ENCODE results near the gene SFN.
"Not testable (repeated sequence)": the region's sequence is repeated elsewhere in the genome, so short reads cannot be mapped to it uniquely, and the experiment has no call there.

Gene SFN

DNA sequence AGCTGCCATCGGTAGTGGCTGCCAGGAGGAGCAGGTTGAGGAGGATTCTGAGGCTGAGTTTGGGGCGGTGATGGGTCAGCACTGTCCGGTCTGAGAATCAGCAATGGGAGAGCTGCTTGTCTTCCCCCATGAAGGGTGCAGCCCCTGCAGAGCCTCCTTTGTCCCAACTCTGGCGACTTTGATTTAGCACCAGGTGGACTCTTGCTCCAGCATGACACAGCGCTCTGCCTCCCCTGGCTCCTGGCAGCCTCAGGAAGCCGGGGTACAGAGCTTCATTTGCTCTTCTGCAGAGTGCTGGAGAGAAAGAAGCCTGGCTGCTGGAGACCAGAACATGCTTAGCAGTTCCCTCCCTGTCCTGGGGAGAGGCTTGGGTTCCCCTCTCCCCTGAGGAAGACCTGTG lies 23.2 kb upstream of the SFN start:
- no peak for DNase-seq

DNA sequence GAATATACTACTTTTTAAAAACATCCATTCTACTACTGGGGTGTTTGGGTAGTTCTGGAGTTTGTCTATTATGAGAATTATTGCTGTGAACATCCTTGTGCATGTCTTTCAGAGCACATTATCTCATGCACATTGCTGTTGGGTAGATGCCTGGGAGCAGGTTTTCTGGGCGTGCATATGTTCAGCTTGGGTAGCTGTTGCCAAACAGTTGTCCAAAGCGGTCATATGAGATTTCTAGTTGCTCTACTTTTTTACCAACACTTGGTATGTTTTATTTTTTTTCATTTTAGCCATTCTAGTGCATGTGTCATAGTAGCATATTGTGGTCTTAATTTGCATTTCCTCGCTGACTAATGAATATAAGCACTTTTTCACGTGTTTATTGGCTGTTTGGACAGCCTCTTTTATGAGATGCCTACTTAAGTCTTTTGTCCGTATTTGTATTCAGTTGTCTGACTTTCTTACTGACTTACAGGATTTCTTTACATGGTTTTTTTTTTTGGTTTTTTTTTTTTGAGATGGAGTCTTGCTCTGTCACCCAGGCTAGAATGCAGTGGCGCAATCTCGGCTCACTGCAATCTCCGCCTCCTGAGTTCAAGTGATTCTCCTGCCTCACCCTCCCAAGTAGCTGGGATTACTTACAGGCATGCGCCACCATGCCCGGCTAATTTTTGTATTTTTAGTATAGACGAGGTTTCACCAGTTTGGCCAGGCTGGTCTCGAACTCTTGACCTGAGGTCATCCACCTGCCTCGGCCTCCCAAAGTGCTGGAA lies 18.3 kb upstream of the SFN start:
- no peak for DNase-seq

DNA sequence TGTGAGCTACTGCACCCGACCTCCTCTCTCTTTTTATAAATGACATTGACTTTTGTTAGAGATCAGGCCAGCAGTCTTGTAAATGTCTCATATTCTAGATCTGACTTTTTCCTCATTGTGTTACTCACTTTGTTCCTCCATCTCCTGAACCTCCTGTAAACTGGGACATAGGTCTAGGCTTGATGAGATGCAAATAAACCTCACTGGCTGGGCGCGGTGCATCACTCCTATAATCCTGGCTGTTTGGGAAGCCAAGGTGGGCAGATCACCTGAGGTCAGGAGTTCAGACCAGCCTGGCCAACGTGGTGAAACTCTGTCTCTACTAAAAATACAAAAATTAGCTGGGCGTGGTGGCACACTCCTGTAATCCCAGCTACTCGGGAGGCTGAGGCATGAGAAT lies 15.1 kb upstream of the SFN start:
- not testable (repeated sequence) for DNase-seq

DNA sequence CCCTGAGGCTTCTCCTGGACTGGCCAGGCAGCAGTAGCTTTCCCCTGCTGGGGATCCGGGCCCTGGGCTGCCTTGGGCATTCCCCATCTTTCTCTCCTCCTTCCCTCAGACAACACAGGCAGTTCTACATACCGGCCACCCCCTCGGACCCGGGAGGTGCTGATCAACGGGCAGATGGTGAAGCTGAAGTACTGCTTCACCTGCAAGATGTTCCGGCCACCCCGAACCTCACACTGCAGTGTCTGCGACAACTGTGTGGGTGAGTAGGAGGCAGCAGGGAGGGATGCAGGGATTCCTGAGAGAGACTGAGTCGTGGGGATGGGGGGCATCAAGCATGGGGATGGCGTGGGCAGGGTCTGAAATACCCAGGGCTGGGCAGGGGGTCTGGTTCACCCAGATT lies 14.4 kb upstream of the SFN start:
- DNase-seq: no peak

DNA sequence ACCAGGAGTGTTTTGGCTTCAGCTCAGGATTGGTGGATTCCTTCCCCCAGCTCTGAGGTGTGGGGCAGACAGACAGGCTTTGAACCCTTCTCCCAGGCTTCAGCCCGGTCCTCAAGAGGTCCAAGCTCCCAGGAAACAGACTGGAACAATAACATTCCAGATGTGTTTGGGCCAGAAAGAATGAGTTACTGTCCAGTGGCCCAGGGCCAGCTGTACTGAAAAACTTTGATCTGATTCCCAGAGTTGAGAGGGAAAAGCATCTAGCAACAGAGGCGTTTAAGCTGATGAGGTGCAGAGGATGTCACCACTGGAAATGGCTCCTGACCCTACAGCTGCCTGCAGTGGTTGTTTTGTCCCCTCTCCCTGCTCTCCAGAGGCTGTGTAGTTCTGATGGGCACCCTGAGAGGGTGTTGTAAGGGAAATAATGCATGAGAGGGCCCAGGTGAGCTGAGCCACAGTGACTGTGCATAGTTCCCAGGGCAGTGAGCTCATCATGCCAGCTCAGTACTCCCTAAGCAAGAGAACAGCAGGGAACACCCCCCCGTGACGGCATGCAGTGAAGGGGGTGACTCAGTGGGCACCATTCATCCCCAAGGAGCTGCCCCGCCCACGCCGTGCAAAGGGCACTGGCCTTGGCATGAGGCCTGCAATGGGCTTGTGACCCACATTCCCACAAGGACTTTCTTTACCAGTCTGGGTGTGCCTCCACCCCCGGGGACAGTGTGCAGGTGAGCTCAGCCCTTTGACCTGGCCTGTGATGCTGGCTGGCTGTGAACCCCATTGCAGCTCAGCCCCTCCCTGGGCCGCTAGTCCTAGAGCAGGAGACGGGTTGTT lies 13.8 kb upstream of the SFN start:
- DNase-seq: no peak

DNA sequence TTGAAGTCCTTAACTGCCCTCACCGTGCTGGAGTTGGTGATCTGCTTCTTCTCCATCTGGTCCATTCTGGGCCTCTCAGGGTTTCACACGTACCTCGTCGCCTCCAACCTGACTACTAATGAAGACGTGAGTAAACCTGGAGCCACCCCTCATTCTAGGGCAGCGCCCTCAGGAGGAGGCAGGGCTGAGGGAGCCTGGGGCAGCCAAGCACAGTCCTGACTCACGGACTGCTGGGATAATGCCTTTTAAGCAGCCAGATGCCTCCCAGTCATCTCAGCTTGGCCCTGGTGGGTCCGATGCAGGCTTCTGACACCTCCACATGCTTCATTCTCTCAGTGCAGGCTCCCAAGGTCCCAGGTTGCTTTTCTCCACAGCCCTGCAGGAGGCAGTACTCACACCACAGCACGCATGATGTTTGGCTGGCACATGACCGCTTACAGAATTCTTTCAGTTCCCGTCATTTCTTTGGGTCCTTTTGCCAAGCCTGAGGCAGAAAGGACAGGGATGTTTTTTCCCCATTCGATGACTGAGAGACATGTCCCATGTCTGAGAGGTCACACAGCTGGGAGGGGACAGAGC lies 11.8 kb upstream of the SFN start:
- no peak for DNase-seq

DNA sequence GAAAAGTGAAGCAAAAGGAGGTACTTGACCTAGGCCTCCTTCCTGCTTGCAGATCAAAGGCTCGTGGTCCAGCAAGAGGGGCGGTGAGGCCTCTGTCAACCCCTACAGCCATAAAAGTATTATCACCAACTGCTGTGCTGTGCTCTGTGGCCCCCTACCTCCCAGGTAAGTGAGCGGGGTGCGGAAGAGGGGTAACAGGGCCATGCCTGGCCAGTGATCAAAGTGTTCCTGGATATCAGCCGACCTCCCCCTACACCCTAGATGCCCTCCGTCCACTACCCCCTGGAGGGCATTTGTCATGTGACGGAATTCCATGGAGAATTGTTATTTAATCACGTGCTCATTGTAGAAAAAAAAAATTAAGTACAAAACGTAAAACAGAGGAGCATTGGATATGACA lies 10.2 kb upstream of the SFN start:
- DNase-seq: no peak

DNA sequence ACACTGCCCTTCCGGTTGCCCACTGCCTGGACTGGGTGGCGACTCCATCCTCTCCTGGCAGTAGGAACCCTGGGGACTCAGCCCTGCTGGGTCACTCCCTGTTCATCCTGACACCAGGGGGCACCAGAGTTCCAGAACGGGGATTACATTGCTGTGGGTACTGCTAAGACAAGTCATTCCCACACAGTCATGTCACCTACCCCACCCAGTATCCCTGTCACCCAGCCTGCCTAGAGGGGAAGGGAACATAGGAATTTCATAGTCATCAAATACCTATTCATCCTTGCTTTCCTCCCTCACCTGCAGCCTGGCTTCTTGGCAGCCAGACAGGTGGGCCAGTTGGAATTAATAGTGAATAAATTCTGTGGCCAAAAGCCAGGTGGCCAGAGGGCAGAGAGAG lies 9.8 kb upstream of the SFN start:
- peak; percentile 76 for DNase-seq

DNA sequence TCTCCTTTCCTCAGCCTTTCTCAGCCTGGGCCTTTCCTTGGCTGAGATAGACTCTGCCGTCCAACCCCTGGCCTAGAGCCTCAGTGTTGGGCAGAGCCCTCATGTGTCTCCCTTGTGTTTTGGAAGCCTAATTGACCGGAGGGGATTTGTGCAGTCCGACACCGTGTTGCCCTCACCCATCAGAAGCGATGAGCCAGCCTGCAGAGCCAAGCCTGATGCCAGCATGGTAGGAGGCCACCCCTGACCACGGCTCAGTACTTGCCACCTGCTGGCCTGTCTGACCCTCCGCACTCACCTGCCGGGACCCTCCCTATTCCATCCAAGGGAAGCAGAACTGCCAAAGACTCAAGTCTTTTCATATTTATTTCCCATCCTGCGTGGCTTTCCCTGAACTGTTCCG lies 9.3 kb upstream of the SFN start:
- DNase-seq: no peak

DNA sequence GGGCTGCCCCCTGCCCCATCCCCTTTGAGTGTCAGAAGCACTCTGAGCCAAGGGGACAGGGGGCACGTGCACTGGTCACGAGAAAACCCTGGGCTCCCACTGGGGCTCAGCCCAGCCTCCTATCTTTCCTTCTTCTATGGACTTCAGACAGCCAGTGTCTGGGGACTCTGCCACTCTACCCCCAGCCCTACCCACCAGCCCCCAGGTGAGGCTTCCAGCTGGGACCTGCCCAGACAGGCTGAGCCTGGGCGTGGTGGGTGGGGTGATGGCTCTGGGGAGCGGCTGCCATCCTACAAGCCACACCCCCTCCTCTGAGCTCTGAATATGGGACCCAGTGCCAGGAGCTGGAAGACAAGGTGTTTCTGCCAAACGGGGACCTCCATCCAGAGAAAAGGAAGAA lies 8.0 kb upstream of the SFN start:
- DNase-seq: no peak

DNA sequence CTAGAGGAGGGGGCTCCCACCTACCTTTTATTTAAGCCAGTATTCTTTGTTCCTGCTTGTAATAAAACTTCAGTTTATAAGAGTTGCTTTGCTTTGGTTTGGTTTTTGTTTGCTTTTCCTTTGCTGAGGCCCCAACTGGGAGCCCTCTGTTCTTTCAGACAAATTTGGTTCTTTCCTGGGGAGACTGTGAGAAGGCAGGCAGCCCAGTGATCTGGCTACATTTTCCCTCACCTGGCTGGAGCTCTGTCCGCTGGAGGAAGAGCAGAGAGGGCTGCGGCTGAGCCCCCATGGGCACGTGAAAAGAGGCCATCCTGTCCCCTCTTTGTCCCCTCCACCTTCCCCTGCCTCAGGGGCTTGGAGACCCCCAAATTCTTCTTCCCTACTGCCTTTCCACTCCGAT lies 7.3 kb upstream of the SFN start:
- DNase-seq: no peak

DNA sequence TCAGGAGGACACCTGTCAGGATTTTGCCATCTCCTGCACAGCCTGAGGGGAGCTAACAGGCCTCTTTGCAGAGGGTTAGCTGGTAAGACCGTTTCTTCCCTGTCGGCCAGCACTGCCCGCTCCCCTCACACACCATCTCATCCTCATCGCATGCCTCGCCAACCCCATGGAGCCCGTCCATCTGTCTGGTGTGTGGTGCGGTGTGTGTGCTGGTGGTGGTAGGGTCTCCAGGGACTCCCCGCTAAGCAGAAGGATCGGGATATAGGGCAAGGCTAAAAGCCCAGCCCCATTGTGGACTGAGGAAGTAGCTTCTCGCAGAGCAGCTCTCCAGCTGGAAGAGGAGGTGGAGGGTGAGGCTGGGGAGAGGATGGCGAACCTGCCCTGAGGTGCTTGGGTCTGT lies 6.8 kb upstream of the SFN start:
- no peak for DNase-seq

DNA sequence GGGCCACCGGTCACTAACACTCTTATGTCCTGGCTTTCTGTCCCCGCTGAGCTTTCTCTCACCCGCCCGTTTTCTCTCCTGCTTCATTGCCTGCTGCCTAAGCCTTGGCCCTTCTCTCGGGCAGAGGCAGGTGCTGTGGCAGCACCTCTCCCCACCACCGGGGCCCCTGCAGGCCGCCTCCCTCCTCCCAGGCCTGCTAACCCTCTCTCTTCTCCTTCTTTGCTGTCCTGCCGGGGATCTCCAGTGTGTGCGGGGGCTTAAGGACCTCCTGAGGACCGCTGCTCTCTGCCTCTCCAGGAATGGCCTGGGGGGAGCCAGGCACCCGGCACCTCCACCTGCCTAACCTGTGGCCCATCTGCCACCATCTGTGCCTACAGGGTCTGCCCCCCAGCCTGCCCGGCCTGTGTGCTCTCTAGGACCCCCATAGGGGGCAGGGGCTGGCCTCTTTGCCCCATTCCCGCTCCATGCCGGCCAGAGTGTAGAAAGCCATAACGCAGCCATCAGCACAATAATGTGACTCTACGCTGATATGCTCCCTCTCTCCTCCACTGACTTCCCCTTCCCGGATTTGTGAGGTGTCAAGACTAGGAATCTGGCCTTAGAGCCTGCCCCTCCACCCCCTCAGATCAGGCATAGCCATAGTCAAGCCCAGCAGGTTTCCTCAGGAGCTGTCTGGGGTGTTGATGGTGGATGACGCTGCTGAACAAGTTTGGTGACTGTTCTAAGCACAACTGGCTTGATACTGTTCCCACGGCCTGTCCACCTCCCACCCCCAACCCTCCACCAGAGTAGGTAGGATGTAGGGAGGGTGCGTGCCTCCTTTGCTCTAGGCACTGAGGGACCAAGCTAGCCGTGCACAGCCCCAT lies 6.1 kb upstream of the SFN start:
- no peak for DNase-seq

DNA sequence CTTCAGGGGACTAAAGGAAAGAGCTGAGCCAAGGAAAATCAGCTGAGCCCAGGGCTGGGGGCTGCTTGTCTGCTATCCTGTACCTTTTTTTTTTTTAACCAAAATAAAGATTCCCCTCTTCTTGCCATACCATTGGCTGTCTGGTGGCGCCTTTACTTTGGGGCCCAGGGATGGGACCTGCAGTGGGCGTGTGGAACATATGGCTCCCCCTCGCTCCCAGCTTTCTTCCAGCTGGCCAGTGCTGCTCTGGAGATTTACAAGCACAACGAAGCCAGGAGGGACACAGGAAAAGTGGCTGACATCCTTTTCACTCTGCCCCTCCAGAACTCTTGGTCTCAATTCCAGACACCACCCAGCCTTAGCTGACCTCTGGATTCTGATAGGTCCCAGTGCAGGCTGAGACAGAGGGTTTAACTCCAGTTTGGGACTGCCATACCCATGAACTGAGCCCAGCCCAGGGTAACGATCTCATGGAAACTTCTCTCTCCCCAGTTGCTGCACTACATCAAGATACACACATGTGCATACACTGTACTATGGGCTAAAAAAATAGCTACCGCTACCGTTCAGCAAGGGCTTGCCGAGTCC lies 5.4 kb upstream of the SFN start:
- no peak for DNase-seq

DNA sequence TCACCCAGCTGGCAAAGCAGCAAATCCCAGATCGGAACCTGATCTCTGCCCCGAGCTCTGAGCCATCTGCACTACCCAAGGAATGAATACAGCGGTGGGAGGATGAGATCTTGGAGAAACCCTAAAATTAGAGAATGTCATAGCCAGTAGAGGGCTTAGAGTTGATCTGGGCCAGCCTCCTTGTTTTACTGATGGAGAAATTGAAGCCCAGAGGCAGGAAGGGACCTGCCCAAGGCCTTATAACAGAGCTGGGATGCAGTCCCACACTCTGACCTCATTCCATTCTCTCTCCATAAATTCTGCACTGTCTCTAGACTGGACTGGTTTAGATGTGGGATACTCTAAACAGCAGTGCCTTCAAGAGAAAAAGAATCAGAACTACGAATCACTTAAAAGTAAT lies 4.8 kb upstream of the SFN start:
- DNase-seq: no peak

DNA sequence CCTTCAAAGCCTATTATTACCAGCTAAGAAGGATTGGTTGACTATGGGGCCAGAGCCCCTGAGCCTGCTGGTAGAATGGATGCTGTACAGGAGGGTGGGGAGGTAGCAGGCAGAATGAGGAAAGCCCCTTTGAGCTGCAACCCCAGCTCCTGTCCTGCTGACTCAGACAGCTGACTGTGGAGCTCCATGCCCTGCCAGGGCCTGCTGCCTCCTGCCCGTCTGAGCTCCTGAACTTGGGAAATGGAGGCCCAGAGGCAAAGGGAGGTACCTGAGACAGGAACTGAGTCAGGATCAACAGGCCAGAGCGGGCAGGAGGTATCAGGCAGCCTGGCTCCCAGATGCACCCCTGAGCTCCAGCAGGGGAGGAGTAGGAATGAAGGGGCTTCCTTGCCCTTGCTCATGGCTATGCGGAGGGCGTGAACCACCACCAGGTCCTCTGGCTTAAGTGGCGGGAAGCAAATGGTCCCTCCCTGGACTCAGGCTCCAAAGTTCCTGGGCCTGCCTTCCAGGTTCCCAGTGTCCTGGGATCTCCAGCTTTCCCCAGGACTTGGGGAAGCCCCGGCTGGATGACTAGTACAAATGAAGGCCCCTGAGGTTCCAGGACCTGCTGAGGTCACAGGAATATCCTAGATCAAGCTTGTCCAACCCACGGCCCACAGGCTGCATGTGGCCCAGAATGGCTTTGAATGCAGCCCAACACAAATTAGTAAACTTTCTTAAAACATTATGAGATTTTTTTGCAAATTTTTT lies 3.9 kb upstream of the SFN start:
- no peak for DNase-seq

DNA sequence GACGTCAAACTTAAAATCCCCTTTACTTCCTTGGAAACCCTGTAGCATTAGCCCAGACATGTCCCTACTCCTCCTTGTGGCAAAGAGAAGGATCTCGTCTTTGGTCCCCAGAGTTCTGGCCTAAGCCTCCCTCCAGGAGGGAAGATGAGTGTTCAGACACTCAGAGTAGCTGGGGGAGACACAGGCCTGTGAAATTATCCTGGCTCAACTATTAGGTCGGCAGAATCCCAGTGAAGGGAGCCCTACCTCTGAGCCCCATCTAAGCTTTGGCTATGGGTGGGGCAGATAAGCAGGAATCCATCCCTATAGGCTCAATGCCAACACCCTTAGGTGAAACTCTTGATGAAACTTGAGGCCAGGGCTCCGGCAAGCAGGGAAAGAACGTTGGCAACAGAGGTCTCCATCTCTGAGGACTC lies 1.7 kb upstream of the SFN start:
- no peak for DNase-seq

DNA sequence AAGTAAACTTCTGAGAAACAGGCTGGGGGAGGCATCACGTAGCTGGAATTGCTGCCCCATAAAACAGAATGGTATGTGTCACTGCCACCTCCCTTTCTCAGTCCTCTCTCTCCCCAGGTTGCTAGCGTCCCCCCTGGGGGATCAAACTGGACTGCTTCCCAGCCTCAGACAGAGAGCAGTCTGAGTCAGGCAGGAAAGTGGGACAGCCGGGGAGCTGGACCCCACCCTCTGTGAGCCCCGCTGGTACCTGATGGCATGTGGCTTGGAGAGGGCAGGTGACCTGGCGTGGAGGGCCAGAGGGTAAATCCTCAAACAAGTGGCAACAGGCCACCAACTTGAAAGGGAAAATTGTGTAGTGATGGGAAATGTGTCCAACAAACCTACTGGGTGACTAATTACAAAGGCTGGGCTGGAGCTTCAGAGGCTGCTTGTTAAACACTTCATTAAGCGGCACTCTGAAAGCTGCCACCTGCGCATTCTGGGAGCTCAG lies 1.0 kb upstream of the SFN start:
- no peak for DNase-seq

DNA sequence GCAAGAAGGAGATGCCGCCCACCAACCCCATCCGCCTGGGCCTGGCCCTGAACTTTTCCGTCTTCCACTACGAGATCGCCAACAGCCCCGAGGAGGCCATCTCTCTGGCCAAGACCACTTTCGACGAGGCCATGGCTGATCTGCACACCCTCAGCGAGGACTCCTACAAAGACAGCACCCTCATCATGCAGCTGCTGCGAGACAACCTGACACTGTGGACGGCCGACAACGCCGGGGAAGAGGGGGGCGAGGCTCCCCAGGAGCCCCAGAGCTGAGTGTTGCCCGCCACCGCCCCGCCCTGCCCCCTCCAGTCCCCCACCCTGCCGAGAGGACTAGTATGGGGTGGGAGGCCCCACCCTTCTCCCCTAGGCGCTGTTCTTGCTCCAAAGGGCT lies 732 bp downstream of the SFN start:
- DNase-seq: no peak

DNA sequence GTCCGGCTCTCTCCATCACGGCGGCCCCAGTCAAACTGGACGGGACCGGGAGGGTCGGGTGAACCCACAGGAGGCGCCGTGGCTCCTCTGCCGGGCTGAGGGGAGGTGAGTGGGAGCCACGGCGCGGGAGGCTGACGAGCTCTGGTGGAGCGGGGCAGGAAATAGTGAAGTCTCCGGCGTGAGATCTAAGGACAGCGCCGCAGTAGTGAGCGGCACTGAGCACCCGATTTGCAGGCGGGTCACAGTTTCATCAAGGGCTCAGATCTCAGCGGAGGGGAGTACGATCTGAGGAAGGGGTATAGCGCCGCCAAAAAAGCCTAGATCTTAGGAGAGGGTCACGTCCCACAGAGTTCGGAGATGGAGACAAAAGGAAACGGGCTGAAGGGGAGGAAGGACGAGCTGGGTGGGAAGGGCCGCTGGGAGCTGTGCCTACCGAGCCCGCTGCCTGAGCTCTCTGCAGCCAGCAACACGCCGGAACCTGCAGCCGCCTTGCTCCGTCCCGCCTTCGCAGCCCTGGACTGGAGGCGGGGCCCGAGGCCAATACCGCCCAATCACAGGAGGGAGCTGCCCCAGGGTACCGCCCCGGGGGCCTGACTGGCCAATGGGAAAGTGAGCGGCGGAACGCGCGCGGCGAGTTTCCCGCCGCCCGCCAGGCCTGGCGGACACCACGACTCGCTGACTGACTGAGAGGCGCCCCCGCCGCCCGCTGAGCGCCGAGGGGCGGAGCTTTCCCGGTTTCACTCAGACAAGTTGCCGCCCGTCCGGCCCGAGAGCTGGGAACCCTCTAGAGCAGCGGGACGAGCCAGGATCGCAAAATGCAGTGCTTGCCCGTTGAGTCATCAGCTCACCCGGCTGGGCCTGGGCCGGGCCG lies 1.9 kb downstream of the SFN start:
- peak; percentile 94 for DNase-seq

DNA sequence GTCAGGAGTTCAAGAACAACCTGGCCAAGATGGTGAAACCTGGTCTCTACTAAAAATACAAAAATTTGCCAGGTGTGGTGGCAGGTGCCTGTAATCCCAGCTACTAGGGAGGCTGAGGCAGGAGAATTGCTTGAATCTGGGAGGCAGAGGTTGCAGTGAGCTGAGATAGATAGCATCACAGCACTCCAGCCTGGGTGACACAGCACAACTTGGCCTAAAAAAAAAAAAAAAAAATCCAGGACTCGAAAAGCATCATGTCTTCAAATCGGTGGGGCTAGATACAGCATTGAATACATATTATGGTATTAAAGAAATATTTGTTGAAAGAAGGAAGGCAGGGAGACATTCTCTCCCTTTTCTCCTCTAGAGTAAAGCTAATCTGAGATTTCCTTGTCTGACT lies 10.1 kb downstream of the SFN start:
- not testable (repeated sequence) for DNase-seq
